Measurements from ENCODE around the gene SLC16A2.

SLC16A2 gene

GRCh38 chrX:74578137-74578536 is 156.8 kb downstream of the SLC16A2 start:
- no peaks in the 10 kb centered on the region for H3K27me3 ChIP-seq
- H3K36me3 ChIP-seq = no peaks in the 10 kb centered on the region
- H3K4me1 ChIP-seq = no peaks in the 10 kb centered on the region
- TF ChIP-seq, protein P1, sequence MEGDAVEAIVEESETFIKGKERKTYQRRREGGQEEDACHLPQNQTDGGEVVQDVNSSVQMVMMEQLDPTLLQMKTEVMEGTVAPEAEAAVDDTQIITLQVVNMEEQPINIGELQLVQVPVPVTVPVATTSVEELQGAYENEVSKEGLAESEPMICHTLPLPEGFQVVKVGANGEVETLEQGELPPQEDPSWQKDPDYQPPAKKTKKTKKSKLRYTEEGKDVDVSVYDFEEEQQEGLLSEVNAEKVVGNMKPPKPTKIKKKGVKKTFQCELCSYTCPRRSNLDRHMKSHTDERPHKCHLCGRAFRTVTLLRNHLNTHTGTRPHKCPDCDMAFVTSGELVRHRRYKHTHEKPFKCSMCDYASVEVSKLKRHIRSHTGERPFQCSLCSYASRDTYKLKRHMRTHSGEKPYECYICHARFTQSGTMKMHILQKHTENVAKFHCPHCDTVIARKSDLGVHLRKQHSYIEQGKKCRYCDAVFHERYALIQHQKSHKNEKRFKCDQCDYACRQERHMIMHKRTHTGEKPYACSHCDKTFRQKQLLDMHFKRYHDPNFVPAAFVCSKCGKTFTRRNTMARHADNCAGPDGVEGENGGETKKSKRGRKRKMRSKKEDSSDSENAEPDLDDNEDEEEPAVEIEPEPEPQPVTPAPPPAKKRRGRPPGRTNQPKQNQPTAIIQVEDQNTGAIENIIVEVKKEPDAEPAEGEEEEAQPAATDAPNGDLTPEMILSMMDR (IDR thresholded peaks at IDR 0.05; ENCODE audit: low read depth, low read length) = no peak
- no peaks in the 10 kb centered on the region for H3K9me3 ChIP-seq
- DNase-seq = no peak
- no peak overlapping the region for H3K4me3 ChIP-seq (ENCODE audit: low read depth, low read length)

DNA sequence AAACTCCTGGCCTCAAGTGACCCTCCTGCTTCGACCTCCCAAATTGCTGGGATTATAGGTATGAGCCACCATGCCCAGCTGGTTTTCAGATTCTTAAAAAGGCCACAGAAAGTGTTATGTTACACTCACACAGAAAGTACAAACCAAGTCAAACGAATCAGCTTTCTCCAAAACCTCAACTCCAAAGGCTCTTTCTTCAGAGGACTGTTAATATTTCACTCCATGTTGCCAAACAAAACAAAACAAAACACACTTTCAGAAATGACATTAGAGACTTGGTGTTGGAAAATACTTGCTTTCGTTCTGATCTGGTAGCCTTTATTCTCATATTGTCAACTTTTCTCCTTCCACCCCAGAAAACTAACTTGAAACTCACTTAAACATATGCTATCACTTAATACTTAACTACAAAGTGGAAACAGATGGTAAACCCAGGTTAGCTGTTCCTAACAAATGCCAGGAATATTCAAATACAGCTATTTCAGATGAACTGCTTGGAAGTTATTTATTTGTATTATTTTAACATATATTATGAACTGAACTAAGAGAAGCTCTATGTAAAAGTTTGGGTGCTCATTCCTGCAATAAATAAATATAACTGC is 158.4 kb downstream of the SLC16A2 start:
- no peaks in the 10 kb centered on the region for H3K9me3 ChIP-seq
- TF ChIP-seq, protein P1 (IDR thresholded peaks at IDR 0.05; ENCODE audit: low read depth, low read length) = no peak
- no peaks in the 10 kb centered on the region for H3K27me3 ChIP-seq
- no peaks in the 10 kb centered on the region for H3K36me3 ChIP-seq
- no peak overlapping the region for H3K4me3 ChIP-seq (ENCODE audit: low read depth, low read length)
- DNase-seq = no peak
- H3K4me1 ChIP-seq = no peaks in the 10 kb centered on the region
